Astrocyte of the cerebellum (primary cell): ENCODE measurements around the gene MGAT5B.

ENCODE experiments used
- DNase-seq: peaks from one replicate; pipeline ENCODE4 v3.0.0-alpha.2; 2011; ENCODE audit warnings: low read depth
- H3K4me3 ChIP-seq: 2 replicates; pipeline ENCODE4 v1.5.1; 2011; ENCODE audit warnings: mild to moderate bottlenecking, low read depth, low read length, moderate library complexity
- in situ Hi-C: cut with HindIII; loops from 2 replicates; pipeline ENCODE4 v1.10.0; 2017; ENCODE audit warnings: low sequenced_read_pairs
- TF ChIP-seq, protein P1 (sequence below): IDR thresholded peaks from 2 replicates; pipeline ENCODE4 v1.5.1; 2012; ENCODE audit warnings: low read length, low read depth, moderate library complexity, mild to moderate bottlenecking; ENCODE audit errors: missing control alignments

The MGAT5B gene

GRCh38 chr17:76929601-76930000, 61.4 kb downstream of the MGAT5B start:
- no peak overlapping the region for H3K4me3 ChIP-seq
- DNase-seq = no peak
- TF ChIP-seq, protein P1, sequence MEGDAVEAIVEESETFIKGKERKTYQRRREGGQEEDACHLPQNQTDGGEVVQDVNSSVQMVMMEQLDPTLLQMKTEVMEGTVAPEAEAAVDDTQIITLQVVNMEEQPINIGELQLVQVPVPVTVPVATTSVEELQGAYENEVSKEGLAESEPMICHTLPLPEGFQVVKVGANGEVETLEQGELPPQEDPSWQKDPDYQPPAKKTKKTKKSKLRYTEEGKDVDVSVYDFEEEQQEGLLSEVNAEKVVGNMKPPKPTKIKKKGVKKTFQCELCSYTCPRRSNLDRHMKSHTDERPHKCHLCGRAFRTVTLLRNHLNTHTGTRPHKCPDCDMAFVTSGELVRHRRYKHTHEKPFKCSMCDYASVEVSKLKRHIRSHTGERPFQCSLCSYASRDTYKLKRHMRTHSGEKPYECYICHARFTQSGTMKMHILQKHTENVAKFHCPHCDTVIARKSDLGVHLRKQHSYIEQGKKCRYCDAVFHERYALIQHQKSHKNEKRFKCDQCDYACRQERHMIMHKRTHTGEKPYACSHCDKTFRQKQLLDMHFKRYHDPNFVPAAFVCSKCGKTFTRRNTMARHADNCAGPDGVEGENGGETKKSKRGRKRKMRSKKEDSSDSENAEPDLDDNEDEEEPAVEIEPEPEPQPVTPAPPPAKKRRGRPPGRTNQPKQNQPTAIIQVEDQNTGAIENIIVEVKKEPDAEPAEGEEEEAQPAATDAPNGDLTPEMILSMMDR = no peak
- in situ Hi-C loops = no loop called here

DNA sequence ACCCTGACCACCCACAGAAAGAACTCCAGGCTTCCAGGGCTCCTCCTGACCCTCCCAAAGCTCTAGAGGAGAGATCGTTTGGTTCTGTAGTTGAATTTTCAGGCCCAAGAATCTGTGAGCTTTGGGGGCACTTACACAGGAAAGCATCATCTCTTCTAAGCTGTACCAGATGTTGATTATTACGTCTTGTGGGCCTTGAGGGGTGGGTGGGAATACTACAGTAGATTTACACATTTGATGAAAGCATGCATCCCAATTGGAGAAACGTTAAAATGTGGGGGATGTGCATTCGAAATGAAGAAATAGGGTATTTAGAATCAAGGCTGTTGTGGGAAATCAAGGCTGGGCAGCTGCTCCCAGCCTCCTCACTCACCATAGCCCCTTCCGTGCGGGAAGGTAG, 61.9 kb downstream of the MGAT5B start:
- in situ Hi-C loops = no loop called here
- no peak overlapping the region for H3K4me3 ChIP-seq

DNA sequence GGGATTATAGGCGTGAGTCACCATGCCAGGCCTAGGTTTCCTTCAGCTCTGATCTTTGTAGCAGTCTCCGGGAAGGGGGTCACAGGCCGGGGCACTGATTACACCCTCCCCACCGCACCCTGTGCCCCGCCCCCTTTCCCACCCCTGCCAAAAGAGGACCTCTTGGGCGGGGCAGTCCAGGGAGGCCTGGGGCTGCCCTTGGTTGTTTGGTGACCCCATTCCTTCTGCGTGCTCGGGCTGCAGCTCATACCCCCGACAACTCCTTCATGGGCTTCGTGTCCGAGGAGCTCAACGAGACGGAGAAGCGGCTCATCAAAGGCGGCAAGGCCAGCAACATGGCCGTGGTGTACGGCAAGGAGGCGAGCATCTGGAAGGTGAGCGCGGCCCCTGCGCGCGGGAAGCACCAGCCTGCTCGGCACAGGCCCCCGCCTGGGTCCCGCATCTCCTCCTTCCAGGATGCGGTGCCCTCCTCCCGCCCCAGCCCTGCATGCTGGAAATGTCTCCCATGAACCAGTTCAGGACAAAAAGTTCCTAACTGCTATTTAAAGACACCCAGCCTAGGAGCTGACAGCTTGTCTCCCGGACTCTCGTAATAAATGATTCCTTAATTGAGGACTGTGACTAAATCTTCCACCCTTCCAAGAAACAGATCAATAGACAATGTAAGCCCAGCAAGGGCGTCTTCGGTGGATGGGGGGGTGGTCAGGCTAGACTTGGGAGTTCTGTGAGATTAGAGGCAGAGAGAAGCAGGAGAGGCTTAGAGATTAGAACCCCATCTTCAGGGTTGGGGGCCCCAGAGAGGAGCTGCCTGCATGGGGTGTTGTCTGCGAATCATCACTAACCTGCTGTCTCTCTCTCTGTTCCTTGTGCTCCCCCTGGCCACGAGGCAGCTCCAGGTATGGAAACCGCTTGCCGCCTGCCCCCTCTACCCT, 64.5 kb downstream of the MGAT5B start:
- TF ChIP-seq, protein P1 = no peak
- no peak for DNase-seq
- no peak overlapping the region for H3K4me3 ChIP-seq
- in situ Hi-C loops = no loop called here

More for the DNA sequence above, 61.9 kb downstream of the MGAT5B start:
- TF ChIP-seq, protein P1 = no peak
- no peak for DNase-seq

- in situ Hi-C loops = no loop called here
- no peak for DNase-seq
- no peak overlapping the region for H3K4me3 ChIP-seq
- TF ChIP-seq, protein P1 = no peak
These were observed 66.5 kb downstream of the MGAT5B start for GRCh38 chr17:76934561-76935320.

DNA sequence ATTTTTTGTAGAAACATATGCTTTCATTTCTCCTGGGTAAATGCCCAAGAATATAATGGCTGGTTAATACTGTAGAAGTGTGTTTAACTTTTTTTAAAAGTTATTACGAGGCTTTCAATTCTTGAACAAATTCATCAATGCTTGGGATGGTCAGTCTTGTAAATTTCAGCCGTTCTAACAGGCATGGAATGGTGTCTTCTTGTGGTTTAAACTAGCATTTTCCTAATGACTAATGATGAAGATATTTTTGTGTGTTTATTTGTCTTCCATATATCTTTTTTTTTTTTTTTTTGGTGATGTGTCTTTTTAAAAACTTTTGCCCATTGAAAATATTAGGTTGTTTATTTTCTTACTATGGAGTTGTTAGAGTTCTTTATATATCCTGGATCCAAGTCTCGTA, 67.1 kb downstream of the MGAT5B start:
- in situ Hi-C loops = no loop called here
- no peak overlapping the region for H3K4me3 ChIP-seq
- TF ChIP-seq, protein P1 = no peak
- DNase-seq = no peak

- H3K4me3 ChIP-seq = no peak overlapping the region
- no peak for DNase-seq
- in situ Hi-C loops = no loop called here
- TF ChIP-seq, protein P1 = no peak
These were observed 69.0 kb downstream of the MGAT5B start for GRCh38 chr17:76937238-76937637.
